Activated CD4-positive, alpha-beta T cell treated with anti-CD3 and anti-CD28 coated beads, Interleukin-2, amount 10 ng/mL, durations not matched to agents 7 days and 5 days (primary cell): ENCODE measurements around the gene NPAS1. TPM values are rescaled to one million over a fixed set of nuclear protein-coding genes. Genes with fewer than 3 reads are reported as not detected.

ENCODE experiments used
- CTCF ChIA-PET: fragments of 350-600 bp; sonication (Branson Sonifier 250); formaldehyde crosslinking; loops from one replicate; lab custom pipeline; 2021; ENCODE audit warnings: antibody characterized with exemption; lab: Charles Lee
- POLR2A ChIA-PET: fragments of 350-600 bp; sonication (Branson Sonifier 250); formaldehyde crosslinking; loops from one replicate; lab custom pipeline; 2021; ENCODE audit warnings: antibody characterized with exemption; lab: Charles Lee
- DNase-seq: peaks from one replicate; pipeline ENCODE4 v3.0.0-alpha.2; 2020
- H3K27ac Mint-ChIP-seq: one replicate; pipeline ENCODE4 v1.8.0; 2021; ENCODE audit warnings: mild to moderate bottlenecking, moderate library complexity, mixed read lengths
- H3K27me3 Mint-ChIP-seq: one replicate; pipeline ENCODE4 v1.8.0; 2021; ENCODE audit warnings: mixed read lengths
- H3K36me3 Mint-ChIP-seq: one replicate; pipeline ENCODE4 v1.8.0; 2021; ENCODE audit warnings: low read depth, mixed read lengths
- H3K4me1 Mint-ChIP-seq: one replicate; pipeline ENCODE4 v1.8.0; 2021; ENCODE audit warnings: mixed read lengths
- H3K4me3 Mint-ChIP-seq: one replicate; pipeline ENCODE4 v1.8.0; 2021; ENCODE audit warnings: mild to moderate bottlenecking, moderate library complexity, mixed read lengths
- H3K9me3 Mint-ChIP-seq: one replicate; pipeline ENCODE4 v1.8.0; 2021; ENCODE audit warnings: mixed read lengths
- total RNA-seq, 2 experiments: library from RNA; stranded (reverse); gene quantifications; one replicate each; pipeline ENCODE4 v1.2.3, GENCODE V29; 2021

The NPAS1 gene
- total RNA-seq, 2 experiments from 2014 or later = not detected

DNA sequence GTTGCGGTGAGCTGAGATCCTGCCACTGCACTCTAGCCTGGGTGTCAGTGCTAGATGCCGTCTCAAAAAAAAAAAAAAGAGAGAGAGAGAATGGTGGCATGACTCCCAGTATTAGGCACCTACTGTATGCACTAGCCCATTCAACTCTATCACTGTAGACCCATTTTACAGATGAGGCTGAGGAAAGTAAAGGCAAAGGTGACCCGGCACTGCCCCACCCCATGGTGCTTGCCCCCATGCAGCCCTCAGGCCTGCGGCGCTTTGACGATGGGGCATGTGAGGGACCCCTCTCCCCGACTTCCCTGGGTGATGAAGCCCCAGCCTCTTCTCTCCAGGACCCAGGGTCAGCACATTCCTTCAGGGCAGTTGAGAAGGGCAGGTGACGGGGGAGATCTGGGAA lies 7.3 kb downstream of the NPAS1 start:
- Mint-ChIP-seq H3K4me1 (peaks cover 2% of the 10 kb centered on the region), H3K4me3 (no peak overlapping the region), H3K27me3 (peaks cover 60% of the 10 kb centered on the region), H3K9me3 (no peaks in the 10 kb centered on the region), H3K36me3 (no peaks in the 10 kb centered on the region), H3K27ac (no peak overlapping the region)
- DNase-seq = no peak
- ChIA-PET CTCF (no interaction called here), POLR2A (no interaction called here)

DNA sequence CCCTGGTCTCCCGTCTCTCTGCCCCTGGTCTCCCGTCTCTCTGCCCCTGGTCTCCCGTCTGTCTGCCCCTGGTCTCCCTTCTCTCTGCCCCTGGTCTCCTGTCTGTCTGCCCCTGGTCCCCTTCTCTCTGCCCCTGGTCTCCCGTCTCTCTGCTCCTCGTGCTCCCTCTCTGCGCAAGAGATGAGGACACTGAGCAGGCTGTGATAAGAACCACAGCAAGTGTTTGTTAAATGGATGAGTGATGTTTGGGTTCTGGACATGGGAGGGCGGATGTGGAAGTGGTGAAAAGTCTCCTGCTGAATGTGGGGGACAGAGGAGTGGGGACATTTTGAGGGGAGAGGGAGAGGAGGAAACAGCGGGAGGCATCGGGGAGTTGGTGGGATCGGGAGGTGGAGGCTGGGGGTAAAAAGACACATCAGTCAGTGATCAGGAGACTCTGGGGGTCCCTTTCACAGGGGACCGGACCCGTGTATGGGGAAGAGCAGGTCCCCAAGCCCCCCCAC lies 8.0 kb downstream of the NPAS1 start:
- H3K9me3 Mint-ChIP-seq = no peaks in the 10 kb centered on the region
- H3K4me3 Mint-ChIP-seq = no peak overlapping the region
- H3K27me3 Mint-ChIP-seq = peaks cover 55% of the 10 kb centered on the region
- ChIA-PET CTCF (interaction anchor here (0.7 kb wide), 1 partner anchor 308 kb away, joined by 4 read pairs; no protein-coding TSS in a partner anchor), POLR2A (no interaction called here)
- H3K27ac Mint-ChIP-seq = no peak overlapping the region
- peaks cover 2% of the 10 kb centered on the region for H3K4me1 Mint-ChIP-seq
- no peak for DNase-seq
- no peaks in the 10 kb centered on the region for H3K36me3 Mint-ChIP-seq

DNA sequence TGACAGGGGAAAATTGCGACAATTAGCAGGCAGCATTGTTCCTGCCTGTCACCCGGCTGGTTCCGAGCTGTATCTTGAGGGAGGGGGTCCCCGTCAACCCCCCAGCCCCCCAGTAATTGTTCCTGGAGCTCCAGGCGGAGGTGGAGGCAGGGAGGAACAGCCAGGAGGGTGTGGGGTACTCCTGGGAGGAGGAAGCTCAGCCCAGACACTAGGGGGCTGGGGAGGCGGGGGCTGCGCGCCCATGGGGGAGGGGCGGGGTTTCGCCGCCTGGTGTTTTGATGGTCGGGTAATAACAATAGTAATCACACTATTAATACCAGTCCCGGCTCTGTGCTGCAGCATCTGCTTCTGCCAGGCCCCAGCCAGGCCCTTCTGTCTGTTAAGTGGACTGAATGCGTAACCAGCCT lies 8.6 kb downstream of the NPAS1 start:
- DNase-seq = no peak
- Mint-ChIP-seq H3K36me3 (no peaks in the 10 kb centered on the region), H3K27me3 (peaks cover 50% of the 10 kb centered on the region), H3K9me3 (no peaks in the 10 kb centered on the region), H3K4me1 (peaks cover 2% of the 10 kb centered on the region), H3K27ac (no peak overlapping the region), H3K4me3 (no peak overlapping the region)
- ChIA-PET POLR2A (no interaction called here), CTCF (interaction anchor here (0.7 kb wide), 1 partner anchor 309 kb away, joined by 4 read pairs; no protein-coding TSS in a partner anchor)

DNA sequence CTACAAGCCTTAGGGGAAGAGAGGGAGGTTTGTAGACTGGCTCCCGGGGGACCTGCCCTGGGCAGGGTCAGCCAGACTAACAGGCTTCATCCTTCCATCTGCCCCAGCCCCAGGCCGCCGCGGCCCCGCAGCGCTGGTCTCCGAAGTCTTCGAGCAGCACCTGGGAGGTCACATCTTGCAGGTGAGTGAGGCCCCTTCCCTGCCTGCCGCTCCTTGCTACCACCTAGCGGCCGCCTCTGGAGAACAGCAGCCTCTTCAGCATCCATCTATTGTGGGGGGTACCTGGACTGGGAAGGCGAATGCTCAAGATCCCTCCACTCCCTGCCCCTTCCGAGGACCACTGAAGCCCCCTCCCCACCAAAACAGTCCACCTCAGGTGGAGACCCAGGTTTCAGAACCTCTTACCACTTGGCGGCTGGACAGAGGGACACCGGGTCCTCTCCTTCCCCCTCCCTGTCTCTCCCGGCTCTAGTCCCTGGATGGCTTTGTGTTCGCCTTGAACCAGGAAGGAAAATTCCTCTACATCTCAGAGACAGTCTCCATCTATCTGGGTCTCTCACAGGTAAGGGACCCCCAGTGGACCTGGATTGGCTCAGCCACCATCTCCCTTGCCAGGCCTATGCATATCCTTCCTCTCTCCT lies 12.7 kb downstream of the NPAS1 start:
- CTCF ChIA-PET = interaction anchor here (1.0 kb wide), 1 partner anchor 215 kb away, joined by 3 read pairs; no protein-coding TSS in a partner anchor
- no peak overlapping the region for H3K27ac Mint-ChIP-seq

DNA sequence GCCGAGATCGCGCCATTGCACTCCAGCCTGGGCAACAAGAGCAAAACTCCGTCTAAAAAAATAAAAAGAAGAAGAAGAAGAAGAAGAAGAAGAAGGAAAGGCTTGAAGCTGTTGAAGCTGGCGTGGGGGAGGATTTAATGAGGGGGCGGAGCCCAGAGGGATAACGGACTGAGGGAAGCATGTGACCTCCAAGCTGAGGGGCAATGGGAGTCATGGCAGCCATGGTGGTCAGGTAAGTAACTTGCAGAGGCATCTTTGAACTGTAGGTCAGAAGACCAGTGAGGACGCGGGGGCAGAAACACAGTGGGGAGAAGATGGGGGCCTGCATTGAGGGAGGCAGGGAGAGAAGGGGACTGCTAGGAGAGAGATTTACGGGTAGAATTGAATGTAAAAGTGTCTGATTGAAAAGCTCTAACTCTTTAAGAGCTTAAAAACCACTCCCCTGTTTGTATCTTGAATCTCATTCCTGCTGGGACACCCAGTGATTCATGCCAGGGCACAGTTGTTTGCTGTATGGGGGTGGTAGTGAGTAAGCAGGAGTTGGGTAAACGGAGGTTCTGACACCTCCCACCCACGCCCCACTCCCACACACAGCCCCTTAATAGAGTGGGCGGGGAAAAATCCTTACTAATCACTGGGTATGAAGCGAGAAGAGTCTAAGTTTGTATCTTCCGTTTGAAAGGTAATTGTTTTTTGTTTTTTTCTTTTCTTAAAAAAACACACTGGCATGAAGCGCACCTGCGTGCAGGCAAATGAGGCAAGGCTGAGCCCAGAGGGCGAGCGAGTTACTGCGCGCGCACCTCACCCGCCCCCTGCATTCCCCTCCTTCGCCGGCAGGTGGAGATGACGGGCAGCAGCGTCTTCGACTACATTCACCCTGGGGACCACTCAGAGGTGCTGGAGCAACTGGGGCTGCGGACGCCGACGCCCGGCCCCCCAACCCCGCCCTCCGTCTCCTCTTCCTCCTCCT lies 15.8 kb downstream of the NPAS1 start:
- no peaks in the 10 kb centered on the region for H3K36me3 Mint-ChIP-seq
- H3K27me3 Mint-ChIP-seq = peaks cover 20% of the 10 kb centered on the region
- ChIA-PET POLR2A (no interaction called here), CTCF (interaction anchor here (0.8 to 3.2 kb wide), 12 partner anchors 8 to 209 kb away, joined by 3 to 17 read pairs (median 4); partner anchors contain the start of genes SAE1 and TMEM160)
- H3K27ac Mint-ChIP-seq = peak overlapping the region; percentile 74
- peaks cover 19% of the 10 kb centered on the region for H3K4me1 Mint-ChIP-seq
- H3K9me3 Mint-ChIP-seq = no peaks in the 10 kb centered on the region
- peak; percentile 93 for DNase-seq
- H3K4me3 Mint-ChIP-seq = peak overlapping the region; percentile 79

More for the DNA sequence above, 12.7 kb downstream of the NPAS1 start:
- Mint-ChIP-seq H3K27me3 (peaks cover 35% of the 10 kb centered on the region), H3K4me1 (peaks cover 19% of the 10 kb centered on the region), H3K4me3 (no peak overlapping the region), H3K9me3 (no peaks in the 10 kb centered on the region), H3K36me3 (no peaks in the 10 kb centered on the region)
- POLR2A ChIA-PET = no interaction called here
- peak; percentile 66 for DNase-seq

DNA sequence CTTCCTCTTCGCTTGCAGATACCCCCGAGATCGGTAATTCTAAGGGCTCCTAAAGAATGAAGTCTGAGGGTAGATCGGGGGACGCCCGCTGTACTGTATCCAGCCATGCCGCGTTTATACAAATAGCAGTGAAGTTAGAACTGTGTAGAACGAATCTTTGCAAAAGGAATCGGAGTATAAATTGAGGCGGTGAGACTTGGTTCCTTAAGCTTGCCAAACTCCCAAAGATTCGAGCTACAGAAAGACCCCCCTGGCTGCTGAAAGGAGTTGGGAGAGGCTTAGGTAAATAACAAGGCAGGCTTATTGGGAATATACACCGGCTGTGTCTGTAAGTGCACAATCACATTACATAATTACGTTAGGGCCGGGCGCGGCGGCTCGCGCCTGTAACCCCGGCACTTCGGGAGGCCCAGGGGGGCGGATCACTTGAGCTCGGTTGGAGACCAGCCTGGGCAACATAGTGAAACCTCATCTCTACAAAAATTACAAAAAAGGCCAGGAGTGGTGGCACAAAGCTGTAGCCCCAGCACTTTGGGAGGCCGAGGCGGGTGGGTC lies 16.5 kb downstream of the NPAS1 start:
- H3K4me1 Mint-ChIP-seq = peaks cover 17% of the 10 kb centered on the region
- H3K36me3 Mint-ChIP-seq = no peaks in the 10 kb centered on the region
- no peaks in the 10 kb centered on the region for H3K9me3 Mint-ChIP-seq
- H3K27ac Mint-ChIP-seq = peak overlapping the region; percentile 74
- peaks cover 16% of the 10 kb centered on the region for H3K27me3 Mint-ChIP-seq
- peak overlapping the region; percentile 79 for H3K4me3 Mint-ChIP-seq
- ChIA-PET CTCF (interaction anchor here (0.7 to 3.2 kb wide), 12 partner anchors 11 to 208 kb away, joined by 3 to 17 read pairs (median 4); partner anchors contain the start of genes SAE1 and TMEM160), POLR2A (interaction anchor here (0.6 kb wide), 1 partner anchor 334 kb away, joined by 9 read pairs; no protein-coding TSS in a partner anchor)
- no peak for DNase-seq

DNA sequence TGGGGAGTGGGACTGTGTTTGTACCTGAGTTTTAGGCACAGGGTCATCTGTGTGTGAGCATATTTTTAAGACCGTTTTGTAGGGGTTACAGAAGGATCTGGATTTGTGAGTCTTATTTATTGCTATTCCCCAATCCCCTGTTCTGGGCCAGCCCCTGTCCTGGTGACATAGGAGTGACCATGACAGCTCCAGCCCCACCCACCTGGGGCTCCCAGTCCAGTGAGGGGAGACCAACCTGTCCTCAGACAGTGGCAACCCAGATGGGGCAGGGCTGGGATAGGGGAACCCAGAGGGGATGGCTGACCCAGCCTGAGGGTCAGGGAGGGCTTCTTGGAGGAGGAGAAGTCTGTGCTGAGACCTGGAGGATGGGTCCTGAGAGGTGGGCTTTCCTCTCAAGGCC lies 18.1 kb downstream of the NPAS1 start:
- peaks cover 17% of the 10 kb centered on the region for H3K4me1 Mint-ChIP-seq
- ChIA-PET POLR2A (no interaction called here), CTCF (interaction anchor here (0.6 to 3.2 kb wide), 2 partner anchors 10 to 25 kb away, joined by 3 to 17 read pairs; partner anchors contain the start of gene TMEM160)
- DNase-seq = no peak
- H3K36me3 Mint-ChIP-seq = no peaks in the 10 kb centered on the region
- no peak overlapping the region for H3K4me3 Mint-ChIP-seq
- H3K27me3 Mint-ChIP-seq = peaks cover 14% of the 10 kb centered on the region
- H3K27ac Mint-ChIP-seq = no peak overlapping the region
- no peaks in the 10 kb centered on the region for H3K9me3 Mint-ChIP-seq

DNA sequence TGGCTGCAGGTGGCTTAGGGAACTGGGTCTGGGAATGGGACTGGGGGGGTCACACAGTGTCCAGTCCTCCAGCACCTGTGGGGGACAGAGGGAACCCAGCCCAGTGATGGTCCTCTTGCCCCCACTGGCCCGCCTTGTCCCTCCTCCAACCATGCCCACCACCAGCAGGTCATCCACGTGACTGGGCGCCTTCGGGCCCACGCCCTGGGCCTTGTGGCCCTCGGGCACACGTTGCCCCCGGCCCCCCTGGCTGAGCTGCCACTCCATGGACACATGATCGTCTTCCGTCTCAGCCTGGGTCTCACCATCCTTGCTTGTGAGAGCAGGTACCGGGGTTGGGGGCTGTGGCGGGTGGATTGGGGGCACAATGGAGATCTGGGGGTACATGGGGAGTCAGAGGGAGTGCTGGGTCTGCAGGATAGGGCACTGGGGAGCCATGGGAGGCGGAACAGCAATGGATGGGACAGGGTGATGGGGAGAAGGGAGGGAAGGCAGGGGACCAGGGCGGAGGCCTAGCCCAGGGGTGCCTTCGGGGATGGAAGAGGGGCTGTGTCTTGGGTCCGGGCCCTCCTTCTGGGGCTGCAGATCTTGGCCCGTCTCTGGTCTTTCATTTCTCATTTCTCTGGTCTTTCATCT lies 19.7 kb downstream of the NPAS1 start:
- H3K9me3 Mint-ChIP-seq = no peaks in the 10 kb centered on the region
- CTCF ChIA-PET = interaction anchor here (0.6 kb wide), 1 partner anchor 40 kb away, joined by 3 read pairs; no protein-coding TSS in a partner anchor

DNA sequence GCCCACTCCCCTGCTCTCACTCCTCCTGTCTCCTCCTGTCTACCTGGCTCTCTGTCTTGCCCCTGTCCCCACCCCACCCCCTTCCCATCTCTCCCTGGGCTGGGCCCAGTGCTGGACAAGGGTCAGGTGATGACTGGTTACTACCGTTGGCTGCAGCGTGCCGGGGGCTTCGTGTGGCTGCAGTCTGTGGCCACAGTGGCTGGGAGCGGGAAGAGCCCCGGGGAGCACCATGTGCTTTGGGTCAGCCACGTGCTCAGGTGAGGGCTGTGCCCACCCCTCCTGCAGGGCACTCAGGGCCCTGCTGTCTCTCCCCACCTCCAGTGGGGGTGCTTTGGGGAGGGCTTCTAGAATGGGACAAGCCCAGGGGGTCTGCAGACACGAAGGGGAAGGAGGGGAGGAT lies 21.2 kb downstream of the NPAS1 start:
- Mint-ChIP-seq H3K36me3 (no peaks in the 10 kb centered on the region), H3K9me3 (no peaks in the 10 kb centered on the region), H3K4me3 (no peak overlapping the region), H3K4me1 (peaks cover 5% of the 10 kb centered on the region), H3K27me3 (no peaks in the 10 kb centered on the region), H3K27ac (no peak overlapping the region)
- DNase-seq = no peak
- POLR2A ChIA-PET = no interaction called here
- CTCF ChIA-PET = no interaction called here

More for the DNA sequence above, 19.7 kb downstream of the NPAS1 start:
- Mint-ChIP-seq H3K4me3 (no peak overlapping the region), H3K27ac (no peak overlapping the region), H3K27me3 (peaks cover 12% of the 10 kb centered on the region), H3K4me1 (peaks cover 16% of the 10 kb centered on the region), H3K36me3 (no peaks in the 10 kb centered on the region)
- DNase-seq = no peak
- POLR2A ChIA-PET = no interaction called here

DNA sequence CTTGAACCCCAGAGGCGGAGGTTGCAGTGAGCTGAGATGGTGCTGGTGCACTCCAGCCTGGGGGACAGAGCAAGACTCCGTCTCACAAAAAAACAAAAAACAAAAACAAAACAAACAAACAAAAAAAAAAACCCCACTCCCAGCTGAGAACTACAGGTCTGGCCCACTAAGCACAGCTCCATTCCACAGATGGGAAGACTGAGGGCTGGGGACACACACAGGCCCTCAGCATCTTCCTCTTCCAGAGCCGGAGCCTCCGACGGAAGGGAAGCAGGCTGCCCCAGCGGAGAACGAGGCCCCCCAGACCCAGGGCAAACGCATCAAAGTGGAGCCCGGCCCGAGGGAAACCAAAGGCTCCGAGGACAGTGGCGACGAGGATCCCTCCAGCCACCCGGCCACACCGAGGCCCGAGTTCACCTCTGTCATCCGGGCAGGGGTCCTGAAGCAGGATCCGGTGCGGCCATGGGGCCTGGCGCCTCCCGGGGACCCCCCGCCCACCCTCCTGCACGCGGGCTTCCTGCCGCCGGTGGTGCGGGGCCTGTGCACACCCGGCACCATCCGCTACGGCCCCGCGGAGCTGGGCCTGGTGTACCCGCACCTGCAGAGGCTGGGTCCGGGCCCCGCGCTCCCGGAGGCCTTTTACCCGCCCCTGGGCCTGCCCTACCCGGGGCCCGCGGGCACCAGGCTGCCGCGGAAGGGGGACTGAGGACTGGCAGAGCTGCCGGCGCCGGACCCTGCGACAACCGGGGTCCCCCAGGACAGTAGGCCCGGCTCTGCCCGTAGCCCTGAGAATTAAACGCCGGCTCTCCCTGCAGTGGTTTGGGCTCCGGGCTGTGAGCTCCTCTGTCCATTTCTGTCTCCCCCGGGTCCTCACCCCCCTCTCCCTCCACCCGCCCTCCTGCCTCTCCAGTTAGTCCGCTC lies 25.6 kb downstream of the NPAS1 start:
- ChIA-PET POLR2A (no interaction called here), CTCF (interaction anchor here (1.9 kb wide), 1 partner anchor 10 kb away, joined by 4 read pairs; no protein-coding TSS in a partner anchor)
- H3K27ac Mint-ChIP-seq = no peak overlapping the region
- no peaks in the 10 kb centered on the region for H3K36me3 Mint-ChIP-seq
- no peaks in the 10 kb centered on the region for H3K9me3 Mint-ChIP-seq
- H3K27me3 Mint-ChIP-seq = no peaks in the 10 kb centered on the region
- no peak overlapping the region for H3K4me3 Mint-ChIP-seq
- DNase-seq = no peak
- H3K4me1 Mint-ChIP-seq = peaks cover 24% of the 10 kb centered on the region

DNA sequence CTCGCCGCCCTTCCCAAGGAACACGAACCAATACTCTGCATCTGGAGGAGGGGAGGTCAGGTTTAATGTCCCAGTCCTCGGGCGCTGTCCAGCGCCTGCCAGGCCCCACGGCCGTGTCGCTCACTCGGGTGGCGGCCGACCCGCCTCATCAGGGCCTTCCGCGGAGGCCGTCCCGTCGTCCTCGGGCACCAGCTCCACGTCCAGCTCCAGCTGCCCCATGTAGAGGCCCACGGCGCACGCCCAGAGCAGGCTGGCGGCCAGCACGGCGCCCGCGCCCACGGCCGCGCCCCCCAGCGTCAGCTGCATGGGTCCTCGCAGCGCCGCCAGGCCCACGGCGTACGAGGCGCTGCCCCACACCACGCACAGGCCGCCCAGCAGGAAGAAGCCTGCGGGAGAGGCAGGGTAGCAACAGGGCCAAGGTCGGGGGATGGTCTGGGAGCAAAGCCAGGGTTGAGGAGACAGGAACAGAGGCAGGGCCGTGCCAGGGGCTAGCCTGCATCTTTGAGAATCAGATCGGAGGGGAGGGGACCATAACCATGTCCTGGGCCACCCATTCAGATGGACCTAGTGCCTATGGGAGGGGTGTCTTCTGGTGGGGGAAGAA lies 26.3 kb downstream of the NPAS1 start:
- ChIA-PET POLR2A (no interaction called here), CTCF (interaction anchor here (2.8 kb wide), 1 partner anchor 10 kb away, joined by 17 read pairs; no protein-coding TSS in a partner anchor)
- H3K4me3 Mint-ChIP-seq = peak overlapping the region; percentile 10
- H3K9me3 Mint-ChIP-seq = no peaks in the 10 kb centered on the region
- no peak overlapping the region for H3K27ac Mint-ChIP-seq
- no peaks in the 10 kb centered on the region for H3K27me3 Mint-ChIP-seq
- H3K4me1 Mint-ChIP-seq = peaks cover 24% of the 10 kb centered on the region
- DNase-seq = no peak
- H3K36me3 Mint-ChIP-seq = no peaks in the 10 kb centered on the region
